ENCODE data around the gene PDPK1. TPM values are rescaled to one million over a fixed set of nuclear protein-coding genes. Genes with fewer than 3 reads are reported as not detected.
"Not testable (repeated sequence)": the region's sequence is repeated elsewhere in the genome, so short reads cannot be mapped to it uniquely, and the experiment has no call there.

The PDPK1 gene
- total and polyA plus RNA-seq, 5 experiments from 2014 or later: 27.1 to 69.7 (median 44.7) TPM

DNA sequence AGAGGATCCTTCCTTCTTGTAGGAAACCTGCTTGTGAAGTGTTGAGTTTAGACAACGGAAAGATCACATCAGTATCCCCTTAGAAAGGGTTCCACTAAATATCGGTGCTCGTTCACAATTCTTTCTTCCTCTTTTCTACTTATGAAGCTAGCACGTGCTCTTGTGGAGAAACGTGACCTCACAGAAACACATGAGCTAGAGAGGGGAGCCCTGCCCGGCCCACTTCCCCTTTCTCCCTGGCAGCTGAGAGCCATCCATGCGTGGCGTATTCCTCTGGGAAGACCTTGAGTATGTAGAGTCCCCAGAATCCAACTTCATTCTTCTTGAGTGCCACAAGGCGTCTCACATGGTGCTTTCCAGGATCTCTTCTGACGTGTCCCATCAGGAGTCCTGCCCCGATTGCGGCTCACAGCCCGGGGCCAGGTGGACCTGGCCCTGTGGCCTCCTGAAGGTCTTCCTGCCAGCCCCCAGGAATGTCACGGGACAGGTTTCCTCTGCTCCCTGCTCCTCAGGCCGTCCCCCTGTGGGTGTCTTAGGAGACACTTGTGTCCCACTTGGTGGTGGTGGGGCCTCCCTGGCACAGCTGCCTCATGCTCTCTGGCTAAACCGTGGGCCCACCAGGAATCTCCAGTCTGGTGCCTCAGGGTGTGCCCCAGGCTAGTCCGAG is 22.4 kb downstream of the PDPK1 start:
- H3K27ac Mint-ChIP-seq, POLR2A ChIA-PET, H3K4me1 Mint-ChIP-seq, H3K36me3 Mint-ChIP-seq, H3K9me3 Mint-ChIP-seq, H3K4me3 Mint-ChIP-seq, H3K27me3 Mint-ChIP-seq, DNase-seq: not testable (repeated sequence)
- ATAC-seq: peak in 1 of 2 donors; percentile 19

DNA sequence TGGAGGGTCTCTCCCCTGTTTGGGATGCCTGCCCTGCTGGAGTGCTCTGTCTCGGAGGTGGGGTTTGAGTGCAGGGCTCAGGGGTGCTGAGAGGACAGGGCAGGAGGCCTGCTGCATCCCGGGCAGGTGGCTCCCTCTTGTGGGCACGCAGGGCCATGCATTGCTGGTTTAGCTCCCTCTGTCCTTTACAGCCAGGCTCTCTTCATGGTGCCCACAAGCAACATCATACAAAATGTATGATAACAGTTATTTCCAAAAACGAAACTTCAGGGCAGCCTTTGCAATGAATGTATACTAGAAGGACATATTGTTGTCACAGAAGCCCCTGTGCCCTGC is 22.9 kb downstream of the PDPK1 start:
- H3K9me3 Mint-ChIP-seq, H3K4me1 Mint-ChIP-seq, H3K36me3 Mint-ChIP-seq, POLR2A ChIA-PET, H3K4me3 Mint-ChIP-seq, H3K27ac Mint-ChIP-seq, H3K27me3 Mint-ChIP-seq: not testable (repeated sequence)
- ATAC-seq (peak; percentile 98), DNase-seq (peak; percentile 45 to 83 (median 61))

DNA sequence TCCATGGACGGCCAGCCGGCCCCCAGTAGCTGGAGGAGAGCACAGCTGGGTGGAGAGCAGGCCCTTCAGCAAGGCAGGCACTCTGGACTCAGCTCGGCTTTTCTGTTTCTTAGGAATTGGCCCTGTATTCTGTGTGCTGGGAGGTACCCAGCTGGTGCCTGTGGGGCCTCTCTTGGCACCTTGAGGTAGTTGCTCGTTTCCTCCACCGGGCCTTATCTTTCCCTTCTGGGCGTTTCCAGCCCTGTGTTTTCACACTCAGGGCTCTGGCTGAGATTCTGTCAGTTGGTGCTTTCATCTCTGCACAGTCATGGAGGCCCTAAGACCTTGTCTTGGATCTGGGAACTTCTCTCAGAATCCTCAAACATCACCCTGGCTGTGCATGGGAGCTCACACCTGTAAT is 29.7 kb downstream of the PDPK1 start:
- DNase-seq, H3K9me3 Mint-ChIP-seq, ATAC-seq, H3K4me3 Mint-ChIP-seq, H3K36me3 Mint-ChIP-seq, POLR2A ChIA-PET, H3K4me1 Mint-ChIP-seq, H3K27me3 Mint-ChIP-seq, H3K27ac Mint-ChIP-seq: not testable (repeated sequence)

DNA sequence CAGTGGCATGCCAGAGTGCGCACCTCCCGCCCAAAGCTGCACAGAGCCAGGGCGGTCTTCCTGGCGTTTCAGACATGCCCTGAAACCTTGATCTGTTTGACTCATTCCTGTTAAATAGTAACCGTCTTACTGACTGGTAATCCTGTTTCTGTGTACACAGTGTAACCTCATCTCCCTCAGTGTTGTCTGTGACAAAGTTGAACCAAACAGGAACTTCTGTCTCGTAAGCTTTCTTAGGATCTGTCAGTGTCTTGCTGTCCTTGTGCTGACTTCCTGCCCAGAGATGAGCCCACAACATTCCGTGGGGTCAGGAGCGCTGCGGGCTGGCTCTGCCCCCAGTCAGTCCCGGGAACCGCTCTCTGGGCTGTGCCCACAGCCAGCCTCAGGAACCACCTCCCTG is 30.8 kb downstream of the PDPK1 start:
- H3K36me3 Mint-ChIP-seq, H3K4me1 Mint-ChIP-seq, H3K27me3 Mint-ChIP-seq, DNase-seq, H3K4me3 Mint-ChIP-seq, H3K27ac Mint-ChIP-seq, POLR2A ChIA-PET, ATAC-seq, H3K9me3 Mint-ChIP-seq: not testable (repeated sequence)

DNA sequence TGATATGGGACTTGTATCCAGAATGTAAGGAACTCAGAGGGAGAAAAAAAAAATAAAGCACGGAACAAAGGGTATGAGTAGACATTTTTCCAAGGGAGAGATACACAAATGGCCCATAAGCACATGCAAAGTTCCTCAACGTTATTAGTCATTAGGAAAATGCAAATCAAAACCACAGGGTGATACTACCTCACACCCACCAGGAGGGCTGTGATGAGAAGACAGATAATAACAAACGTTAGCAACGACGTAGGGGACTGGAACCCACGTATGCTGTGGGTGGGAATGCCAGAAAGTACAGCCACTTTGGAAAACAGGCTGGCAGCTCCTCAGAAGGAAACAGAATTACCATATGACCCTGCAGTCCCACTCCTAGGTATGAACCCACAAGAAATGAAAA is 34.9 kb downstream of the PDPK1 start:
- POLR2A ChIA-PET, H3K27me3 Mint-ChIP-seq, H3K9me3 Mint-ChIP-seq, H3K36me3 Mint-ChIP-seq, H3K4me1 Mint-ChIP-seq, DNase-seq, H3K27ac Mint-ChIP-seq, H3K4me3 Mint-ChIP-seq, ATAC-seq: not testable (repeated sequence)

DNA sequence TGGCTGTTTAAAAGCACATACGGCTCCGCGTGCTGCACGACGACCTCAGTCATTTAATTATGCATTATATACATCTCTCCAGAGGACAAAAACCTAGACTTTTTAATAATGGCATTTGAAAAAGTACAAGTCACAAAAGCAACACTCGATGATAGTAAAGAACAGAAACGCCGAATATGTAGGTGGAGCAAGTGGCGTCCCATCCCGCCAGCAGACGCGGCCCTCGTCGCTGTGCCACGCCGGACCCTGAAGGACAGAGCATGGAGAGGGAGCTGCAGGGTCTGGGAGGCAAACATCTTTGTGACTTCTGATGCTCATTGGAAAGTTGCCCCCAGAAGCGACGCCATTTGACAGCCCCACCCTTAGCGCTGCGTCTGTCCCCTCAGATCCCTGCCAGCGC is 38.0 kb downstream of the PDPK1 start:
- H3K4me1 Mint-ChIP-seq, H3K27ac Mint-ChIP-seq, H3K27me3 Mint-ChIP-seq, DNase-seq, ATAC-seq, POLR2A ChIA-PET, H3K36me3 Mint-ChIP-seq, H3K9me3 Mint-ChIP-seq, H3K4me3 Mint-ChIP-seq: not testable (repeated sequence)

DNA sequence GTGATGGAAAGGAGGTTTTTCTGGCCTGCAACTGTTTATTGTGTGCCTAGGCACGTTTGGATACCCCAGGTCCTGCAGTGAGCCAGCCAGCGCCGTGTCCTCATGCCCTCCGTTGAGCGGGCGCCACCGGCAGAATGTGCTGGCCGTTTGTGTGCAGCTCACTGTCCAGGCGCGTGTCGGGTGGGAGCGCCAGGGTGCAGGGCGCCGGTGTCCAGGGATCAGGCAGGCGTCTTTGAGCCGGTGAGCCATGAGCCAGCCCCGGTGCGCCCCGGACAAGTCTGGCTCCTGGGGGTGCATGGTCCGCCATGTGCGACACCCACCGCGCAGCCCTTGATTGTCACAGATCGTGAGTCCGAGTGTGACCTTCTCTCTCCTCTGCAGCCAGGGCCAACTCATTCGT is 39.2 kb downstream of the PDPK1 start:
- H3K27me3 Mint-ChIP-seq, DNase-seq, H3K4me1 Mint-ChIP-seq, H3K4me3 Mint-ChIP-seq, H3K27ac Mint-ChIP-seq, POLR2A ChIA-PET, H3K36me3 Mint-ChIP-seq, ATAC-seq, H3K9me3 Mint-ChIP-seq: not testable (repeated sequence)

DNA sequence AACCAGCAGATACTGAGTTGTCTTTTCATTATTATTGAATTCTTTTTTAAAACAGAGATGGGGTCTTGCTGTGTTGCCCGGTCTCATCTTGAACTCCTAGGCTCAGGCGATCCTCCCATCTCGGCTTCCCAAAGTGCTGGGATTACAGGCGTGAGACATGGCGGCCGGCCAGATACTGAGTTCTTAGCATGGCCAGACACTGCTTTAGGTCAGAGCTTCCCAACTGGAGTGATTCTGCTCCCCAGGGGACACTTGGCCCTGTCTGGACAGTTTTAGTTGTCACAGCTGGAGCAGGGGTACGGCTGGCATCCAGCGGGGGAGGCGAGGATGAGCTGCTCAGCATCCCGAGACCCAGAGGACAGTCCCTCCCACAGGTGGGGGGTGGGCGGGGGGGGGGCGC is 41.1 kb downstream of the PDPK1 start:
- H3K36me3 Mint-ChIP-seq, POLR2A ChIA-PET, H3K4me1 Mint-ChIP-seq: not testable (repeated sequence)

DNA sequence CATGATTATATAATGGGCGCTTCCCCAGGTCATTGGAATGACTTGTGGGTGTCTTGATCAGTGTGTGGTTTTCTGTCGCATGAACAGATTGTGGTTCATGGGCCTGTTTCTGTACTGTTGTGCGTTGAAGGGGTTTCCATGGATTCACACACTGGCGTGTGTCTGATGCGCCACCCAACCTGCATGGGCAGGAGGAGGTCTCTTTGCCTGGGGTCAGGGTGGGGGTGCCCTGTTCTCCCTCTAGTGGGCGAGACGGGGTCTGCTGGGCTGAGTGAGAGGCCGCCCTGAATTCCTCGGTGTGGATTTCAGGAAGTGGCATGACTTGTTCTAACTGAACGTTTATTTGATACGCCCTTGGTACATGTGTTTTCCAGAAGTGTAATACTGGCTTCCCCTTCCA is 42.3 kb downstream of the PDPK1 start:
- peak in 2 of 10 donors; percentile 20 to 31 for DNase-seq
- H3K4me1 Mint-ChIP-seq, H3K36me3 Mint-ChIP-seq, H3K9me3 Mint-ChIP-seq, H3K4me3 Mint-ChIP-seq, H3K27me3 Mint-ChIP-seq, H3K27ac Mint-ChIP-seq, POLR2A ChIA-PET: not testable (repeated sequence)
- ATAC-seq: peak; percentile 54 to 85

More for the DNA sequence above, 41.1 kb downstream of the PDPK1 start:
- DNase-seq, ATAC-seq, H3K27me3 Mint-ChIP-seq, H3K27ac Mint-ChIP-seq, H3K4me3 Mint-ChIP-seq, H3K9me3 Mint-ChIP-seq: not testable (repeated sequence)

DNA sequence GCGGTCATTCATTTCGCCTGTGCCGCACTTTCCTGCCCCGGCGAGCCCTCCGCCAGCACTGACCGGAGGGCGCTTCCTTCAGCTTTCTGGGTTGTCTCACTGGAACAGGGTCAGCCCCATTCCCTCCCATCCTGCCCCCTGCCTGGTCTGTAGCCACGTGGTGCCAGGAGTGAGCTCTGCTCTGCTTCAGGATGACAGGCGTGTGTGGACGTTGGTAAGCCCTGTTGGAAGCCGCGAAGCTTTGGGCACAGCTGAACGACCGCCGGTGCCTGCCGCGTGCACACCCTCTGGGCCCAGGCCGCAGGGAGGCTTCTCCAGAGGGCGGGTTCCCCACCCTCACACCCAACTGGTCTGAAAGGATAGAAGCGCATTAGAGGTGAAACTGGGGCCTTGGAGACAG is 43.0 kb downstream of the PDPK1 start:
- H3K9me3 Mint-ChIP-seq, DNase-seq, H3K27me3 Mint-ChIP-seq, ATAC-seq, POLR2A ChIA-PET, H3K4me1 Mint-ChIP-seq, H3K27ac Mint-ChIP-seq, H3K4me3 Mint-ChIP-seq: not testable (repeated sequence)
- peaks cover 0 to 11% (median 0%) of the 10 kb centered on the region in 3 donors for H3K36me3 Mint-ChIP-seq

DNA sequence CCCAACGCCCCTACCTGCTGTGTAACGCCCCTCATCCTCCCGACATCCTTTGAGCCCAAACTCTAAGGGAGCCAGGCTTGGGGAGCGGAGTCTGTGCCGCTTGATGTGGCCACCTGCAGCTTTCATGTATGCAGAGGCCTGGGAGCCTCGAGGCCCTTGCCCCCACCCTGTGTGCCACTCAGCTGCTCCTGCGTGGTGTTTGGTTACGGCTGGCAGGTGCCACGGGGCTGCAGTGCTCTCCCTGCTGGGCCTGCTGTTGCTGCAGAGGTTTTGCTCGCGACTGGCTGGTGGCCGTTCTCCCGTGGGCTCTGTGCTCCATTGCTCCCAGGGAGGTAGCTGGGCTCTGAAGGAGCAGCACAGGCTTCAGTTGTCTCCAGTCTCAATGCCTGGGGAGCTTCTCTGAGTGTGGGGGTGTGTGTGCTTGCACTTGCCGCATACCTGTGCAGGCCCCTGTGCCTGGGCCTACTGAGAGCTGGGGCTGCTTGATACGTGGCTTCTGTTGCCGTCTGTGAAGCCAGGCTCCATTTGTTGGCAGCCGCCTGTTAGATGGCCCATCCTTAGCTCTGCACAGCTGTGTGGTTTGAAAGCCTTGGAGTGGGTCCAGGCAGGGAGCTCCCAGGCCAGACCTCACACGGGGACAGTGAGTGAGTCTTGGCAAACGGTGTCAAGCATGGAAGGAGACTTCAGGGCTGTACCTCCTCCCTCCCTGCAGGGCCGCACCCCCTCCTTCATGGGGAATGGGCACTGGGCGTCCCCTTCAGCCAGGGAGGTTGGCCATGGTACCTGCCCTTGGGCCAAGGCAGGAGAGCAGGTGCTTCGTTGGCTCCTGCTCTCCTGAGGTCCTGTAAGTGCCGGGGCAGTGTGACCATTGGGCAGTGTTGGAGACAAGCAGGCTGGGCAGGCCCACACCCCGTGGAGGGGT is 47.2 kb downstream of the PDPK1 start:
- no peak for ATAC-seq
- Mint-ChIP-seq H3K4me1 (peaks cover 0 to 14% (median 2%) of the 10 kb centered on the region in 4 donors), H3K36me3 (peaks cover 0 to 46% (median 8%) of the 10 kb centered on the region in 3 donors), H3K4me3 (no peak overlapping the region), H3K9me3 (no peaks in the 10 kb centered on the region), H3K27me3 (no peaks in the 10 kb centered on the region), H3K27ac (peak overlapping the region in 4 of 10 donors; percentile 15 to 46 (median 36))
- POLR2A ChIA-PET: no interaction called here
- no peak for DNase-seq

DNA sequence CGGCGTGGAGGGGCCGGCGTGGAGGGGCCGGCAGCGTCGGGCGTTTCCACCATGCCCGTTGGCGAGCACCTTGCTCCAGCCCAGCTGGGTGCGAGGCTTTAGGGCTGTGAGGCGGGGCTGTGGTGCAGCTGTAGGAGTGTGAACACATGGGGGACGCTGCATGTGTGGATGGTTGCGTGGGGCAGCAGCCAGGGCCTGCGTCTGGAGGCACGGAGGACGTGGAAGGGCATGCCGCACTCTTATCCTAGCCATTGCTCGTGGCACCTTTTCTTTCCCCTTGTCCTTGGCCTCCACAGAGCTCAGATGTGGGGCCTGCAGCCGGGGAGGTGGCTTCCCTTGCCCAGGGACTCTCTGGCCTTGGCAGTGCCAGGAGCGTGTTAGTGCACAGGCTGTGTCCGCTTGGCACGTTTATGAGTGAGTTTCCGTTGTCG is 47.8 kb downstream of the PDPK1 start:
- POLR2A ChIA-PET: no interaction called here
- Mint-ChIP-seq H3K4me3 (no peak overlapping the region), H3K27me3 (no peaks in the 10 kb centered on the region), H3K36me3 (peaks cover 0 to 52% (median 8%) of the 10 kb centered on the region in 3 donors), H3K4me1 (peaks cover 0 to 18% (median 2%) of the 10 kb centered on the region in 4 donors), H3K9me3 (no peaks in the 10 kb centered on the region), H3K27ac (no peak overlapping the region)
- ATAC-seq (no peak), DNase-seq (no peak)

DNA sequence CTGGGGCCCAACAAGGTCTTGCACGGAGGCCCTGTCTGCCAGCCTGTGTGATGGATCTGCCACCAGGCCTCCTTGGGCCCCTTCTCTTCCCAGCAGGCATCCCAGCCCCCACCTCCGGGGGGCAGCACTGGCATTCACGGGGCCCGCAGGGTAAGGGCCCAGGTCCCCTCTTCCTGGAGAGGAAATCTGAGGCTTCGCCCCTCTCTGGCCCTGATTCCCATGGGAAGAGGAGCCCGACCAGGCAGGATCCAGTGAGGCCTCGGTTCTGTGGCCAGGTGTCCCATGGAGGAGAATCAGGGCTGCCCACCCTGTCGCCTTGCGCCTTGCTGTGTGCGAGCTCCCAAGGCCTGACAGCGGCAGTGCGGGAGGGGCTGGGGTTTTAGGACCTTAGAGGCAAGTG is 48.4 kb downstream of the PDPK1 start:
- no peak overlapping the region for H3K27ac Mint-ChIP-seq
- DNase-seq: no peak
- POLR2A ChIA-PET: no interaction called here
- H3K4me3 Mint-ChIP-seq: no peak overlapping the region
- peak in 1 of 2 donors; percentile 38 for ATAC-seq
- peaks cover 0 to 52% (median 8%) of the 10 kb centered on the region in 3 donors for H3K36me3 Mint-ChIP-seq
- H3K9me3 Mint-ChIP-seq: no peaks in the 10 kb centered on the region
- no peaks in the 10 kb centered on the region for H3K27me3 Mint-ChIP-seq
- H3K4me1 Mint-ChIP-seq: peaks cover 0 to 20% (median 2%) of the 10 kb centered on the region in 4 donors

Data from naive thymus-derived CD8-positive, alpha-beta T cell (primary cell).